ENCODE measurements around the gene CIAO2A. TPM values are rescaled to one million over a fixed set of nuclear protein-coding genes. Genes with fewer than 3 reads are reported as not detected.

CIAO2A gene
- total RNA-seq, 1 donor from 2014 or later: 210 TPM

- Histone ChIP-seq H4K20me1 (ENCODE audit: low read depth) (no peaks in the 10 kb centered on the region), H2AFZ (replicated peaks) (no peak overlapping the region), H3F3A (ENCODE audit: low read depth) (no peaks in the 10 kb centered on the region), H3K36me3 (no peaks in the 10 kb centered on the region), H3K79me2 (ENCODE audit: low read depth) (no peaks in the 10 kb centered on the region), H3K4me3 (no peak overlapping the region), H3K27ac (no peak overlapping the region), H3K9me3 (ENCODE audit: low read depth) (no peaks in the 10 kb centered on the region), H3K9ac (no peak overlapping the region), H3K4me1 (peaks cover 15% of the 10 kb centered on the region), H3K27me3 (no peaks in the 10 kb centered on the region), H3K4me2 (peak overlapping the region; percentile 54)
- Mint-ChIP-seq H3K27ac (peak overlapping the region; percentile 2), H3K4me1 (peaks cover 9% of the 10 kb centered on the region), H3K27me3 (ENCODE audit: insufficient read depth, low read depth) (no peaks in the 10 kb centered on the region), H3K36me3 (peaks cover 2% of the 10 kb centered on the region), H3K4me3 (no peak overlapping the region), H3K9me3 (no peaks in the 10 kb centered on the region)
- DNase-seq (ENCODE audit: low spot score): no peak
- TF ChIP-seq CTCF (IDR thresholded peaks at IDR 0.05) (no peak), EZH2 (IDR thresholded peaks at IDR 0.05) (no peak), EZH2phosphoT487 (IDR thresholded peaks at IDR 0.05) (no peak)
Measured at GRCh38 chr15:64029633-64030032, 64.0 kb downstream of the CIAO2A start.

- no peak overlapping the region for H3K27ac ChIP-seq
- Mint-ChIP-seq H3K27ac (no peak overlapping the region), H3K9me3 (no peaks in the 10 kb centered on the region), H3K27me3 (ENCODE audit: insufficient read depth, low read depth) (no peaks in the 10 kb centered on the region), H3K4me1 (peaks cover 9% of the 10 kb centered on the region), H3K4me3 (no peak overlapping the region), H3K36me3 (peaks cover 2% of the 10 kb centered on the region)
- TF ChIP-seq EZH2phosphoT487 (IDR thresholded peaks at IDR 0.05) (no peak), EZH2 (IDR thresholded peaks at IDR 0.05) (no peak), CTCF (IDR thresholded peaks at IDR 0.05) (no peak)
- H3K4me1 ChIP-seq: peaks cover 15% of the 10 kb centered on the region
- no peaks in the 10 kb centered on the region for H3K9me3 ChIP-seq (ENCODE audit: low read depth)
- H2AFZ ChIP-seq (replicated peaks): no peak overlapping the region
- no peaks in the 10 kb centered on the region for H3K79me2 ChIP-seq (ENCODE audit: low read depth)
- H3K27me3 ChIP-seq: no peaks in the 10 kb centered on the region
- H3K9ac ChIP-seq: no peak overlapping the region
- no peak overlapping the region for H3K4me3 ChIP-seq
- peak; percentile 75 for DNase-seq (ENCODE audit: low spot score)
- H3F3A ChIP-seq (ENCODE audit: low read depth): no peaks in the 10 kb centered on the region
- H3K36me3 ChIP-seq: no peaks in the 10 kb centered on the region
- peak overlapping the region; percentile 54 for H3K4me2 ChIP-seq
- no peaks in the 10 kb centered on the region for H4K20me1 ChIP-seq (ENCODE audit: low read depth)
Measured at GRCh38 chr15:64029110-64029509, 64.5 kb downstream of the CIAO2A start.

GRCh38 chr15:64026591-64026990, 67.0 kb downstream of the CIAO2A start:
- no peak for TF ChIP-seq EZH2 (IDR thresholded peaks at IDR 0.05)
- no peak overlapping the region for H2AFZ ChIP-seq (replicated peaks)

GRCh38 chr15:64024172-64025050, 69.2 kb downstream of the CIAO2A start:
- Histone ChIP-seq H4K20me1 (ENCODE audit: low read depth) (no peaks in the 10 kb centered on the region), H3K27ac (no peak overlapping the region), H3K9ac (no peak overlapping the region), H3K9me3 (ENCODE audit: low read depth) (no peaks in the 10 kb centered on the region), H3K4me2 (no peak overlapping the region), H3K79me2 (ENCODE audit: low read depth) (no peaks in the 10 kb centered on the region), H3K27me3 (no peaks in the 10 kb centered on the region), H2AFZ (replicated peaks) (no peak overlapping the region), H3K36me3 (no peaks in the 10 kb centered on the region), H3F3A (ENCODE audit: low read depth) (no peaks in the 10 kb centered on the region), H3K4me1 (peaks cover 18% of the 10 kb centered on the region), H3K4me3 (no peak overlapping the region)
- Mint-ChIP-seq H3K27ac (no peak overlapping the region), H3K9me3 (no peaks in the 10 kb centered on the region), H3K4me3 (no peak overlapping the region), H3K36me3 (no peaks in the 10 kb centered on the region), H3K27me3 (ENCODE audit: insufficient read depth, low read depth) (no peaks in the 10 kb centered on the region), H3K4me1 (peaks cover 11% of the 10 kb centered on the region)
- no peak for TF ChIP-seq CTCF (IDR thresholded peaks at IDR 0.05)
- no peak for TF ChIP-seq EZH2phosphoT487 (IDR thresholded peaks at IDR 0.05)
- no peak for TF ChIP-seq EZH2 (IDR thresholded peaks at IDR 0.05)
- DNase-seq (ENCODE audit: low spot score): no peak

More at GRCh38 chr15:64026591-64026990, 67.0 kb downstream of the CIAO2A start:
- Histone ChIP-seq H3K27me3 (no peaks in the 10 kb centered on the region), H3K9me3 (ENCODE audit: low read depth) (no peaks in the 10 kb centered on the region), H3K9ac (no peak overlapping the region), H3F3A (ENCODE audit: low read depth) (no peaks in the 10 kb centered on the region), H4K20me1 (ENCODE audit: low read depth) (no peaks in the 10 kb centered on the region), H3K4me1 (peaks cover 22% of the 10 kb centered on the region), H3K36me3 (no peaks in the 10 kb centered on the region), H3K79me2 (ENCODE audit: low read depth) (no peaks in the 10 kb centered on the region), H3K4me2 (no peak overlapping the region), H3K27ac (no peak overlapping the region), H3K4me3 (no peak overlapping the region)
- Mint-ChIP-seq H3K27ac (no peak overlapping the region), H3K36me3 (peaks cover 2% of the 10 kb centered on the region), H3K9me3 (no peaks in the 10 kb centered on the region), H3K4me1 (peaks cover 13% of the 10 kb centered on the region), H3K4me3 (no peak overlapping the region), H3K27me3 (ENCODE audit: insufficient read depth, low read depth) (no peaks in the 10 kb centered on the region)
- no peak for DNase-seq (ENCODE audit: low spot score)
